ENCODE measurements around the gene TCAIM.

Gene TCAIM

DNA sequence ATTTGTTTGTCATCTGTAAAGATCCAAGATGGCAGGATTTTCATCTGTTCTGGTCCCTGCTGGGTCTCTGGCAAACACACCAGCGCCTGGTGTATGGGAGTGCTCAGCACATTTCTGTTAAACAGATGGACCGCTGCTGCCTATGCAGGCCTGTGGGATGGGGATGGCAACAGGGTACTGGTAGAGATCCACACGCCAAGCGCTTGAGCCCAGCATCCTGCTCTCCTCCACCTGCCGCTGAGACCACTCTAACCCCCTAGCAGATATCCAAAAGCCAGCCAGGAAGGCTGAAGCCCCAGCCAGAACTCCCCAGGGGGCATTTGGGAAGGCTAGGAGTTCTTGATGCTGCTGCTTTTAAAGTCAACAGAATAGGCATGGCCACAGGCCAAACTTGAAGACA lies 107.2 kb downstream of the TCAIM start:
- DNase-seq (ENCODE audit: low spot score): no peak

- DNase-seq (ENCODE audit: low spot score): no peak
Measured at GRCh38 chr3:44446929-44447328, 108.4 kb downstream of the TCAIM start.

- DNase-seq (ENCODE audit: low spot score): no peak
Measured at GRCh38 chr3:44451441-44451840, 112.9 kb downstream of the TCAIM start.

DNA sequence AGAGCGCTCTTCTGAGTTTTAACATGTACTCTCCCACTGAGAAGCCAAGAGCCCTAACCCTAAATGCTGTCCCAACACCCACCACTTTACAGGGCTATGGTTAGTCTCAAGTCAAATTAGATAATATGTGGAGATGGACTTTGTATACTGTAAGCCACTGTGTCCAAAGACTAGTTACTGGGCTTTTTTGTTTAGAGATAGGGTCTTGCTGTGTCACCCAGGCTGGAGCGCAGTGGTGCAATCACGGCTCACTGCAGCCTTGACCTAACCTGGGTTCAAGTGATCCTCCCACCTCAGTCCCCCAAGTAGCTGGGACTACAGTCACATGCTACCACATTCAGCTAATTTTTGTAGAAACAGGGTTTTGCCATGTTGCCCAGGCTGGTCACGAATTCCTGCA lies 115.7 kb downstream of the TCAIM start:
- no peak for DNase-seq (ENCODE audit: low spot score)

- no peak for DNase-seq (ENCODE audit: low spot score)
Measured at GRCh38 chr3:44455318-44455717, 116.8 kb downstream of the TCAIM start.
